Thyroid gland (tissue), 4 donors: ENCODE data around the gene RNASE9.

Experiments used
- CTCF ChIP-seq, 6 experiments: fragments of 200-600 bp in 3 of 6; fragments of 450-650 bp in 3 of 6; sonication (generic) in 3 of 6; IDR thresholded peaks; one replicate each; pipeline ENCODE4 v1.5.1; 2016 to 2019; ENCODE audit warnings: antibody characterized with exemption in 6 of 6, mild to moderate bottlenecking in 2 of 6, inconsistent platforms in 1 of 6, moderate library complexity in 1 of 6
- POLR2A ChIP-seq, 2 donors: fragments of 450-650 bp; IDR thresholded peaks; one replicate each; pipeline ENCODE4 v1.6.1; 2017; ENCODE audit warnings: antibody characterized with exemption in 2 of 2, mild to moderate bottlenecking in 2 of 2, moderate library complexity in 1 of 2

GRCh38 chr14:20608383-20609110 is 47.7 kb upstream of the RNASE9 start:
- TF ChIP-seq CTCF (IDR thresholded peaks at IDR 0.05) (no peak), POLR2A (IDR thresholded peaks at IDR 0.05) (no peak)
